Endothelial cell of hepatic sinusoid (primary cell): Measurements from ENCODE around the gene FDX2.
"Not testable (repeated sequence)": the region's sequence is repeated elsewhere in the genome, so short reads cannot be mapped to it uniquely, and the experiment has no call there.

Experiments used
- in situ Hi-C: cut with HindIII; loops from 2 replicates; pipeline ENCODE4 v1.10.0; 2017; ENCODE audit warnings: low sequenced_read_pairs

The FDX2 gene

DNA sequence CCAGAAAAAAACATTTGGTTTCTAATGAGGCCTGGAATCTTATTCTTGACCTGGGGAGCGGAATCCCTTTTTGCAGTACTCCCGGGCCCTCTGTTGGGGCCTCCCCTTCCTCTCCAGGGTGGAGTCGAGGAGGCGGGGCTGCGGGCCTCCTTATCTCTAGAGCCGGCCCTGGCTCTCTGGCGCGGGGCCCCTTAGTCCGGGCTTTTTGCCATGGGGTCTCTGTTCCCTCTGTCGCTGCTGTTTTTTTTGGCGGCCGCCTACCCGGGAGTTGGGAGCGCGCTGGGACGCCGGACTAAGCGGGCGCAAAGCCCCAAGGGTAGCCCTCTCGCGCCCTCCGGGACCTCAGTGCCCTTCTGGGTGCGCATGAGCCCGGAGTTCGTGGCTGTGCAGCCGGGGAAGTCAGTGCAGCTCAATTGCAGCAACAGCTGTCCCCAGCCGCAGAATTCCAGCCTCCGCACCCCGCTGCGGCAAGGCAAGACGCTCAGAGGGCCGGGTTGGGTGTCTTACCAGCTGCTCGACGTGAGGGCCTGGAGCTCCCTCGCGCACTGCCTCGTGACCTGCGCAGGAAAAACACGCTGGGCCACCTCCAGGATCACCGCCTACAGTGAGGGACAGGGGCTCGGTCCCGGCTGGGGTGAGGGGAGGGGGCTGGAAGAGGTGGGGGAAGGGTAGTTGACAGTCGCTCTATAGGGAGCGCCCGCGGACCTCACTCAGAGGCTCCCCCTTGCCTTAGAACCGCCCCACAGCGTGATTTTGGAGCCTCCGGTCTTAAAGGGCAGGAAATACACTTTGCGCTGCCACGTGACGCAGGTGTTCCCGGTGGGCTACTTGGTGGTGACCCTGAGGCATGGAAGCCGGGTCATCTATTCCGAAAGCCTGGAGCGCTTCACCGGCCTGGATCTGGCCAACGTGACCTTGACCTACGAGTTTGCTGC, 28.7 kb downstream of the FDX2 start, which contains the start of gene ICAM4:
Gene ICAM4, plus strand, starts transcription at position 153 of the 935 bp plus-strand sequence. Its CDS starts 58 bp downstream, at position 211.
- in situ Hi-C loops, result loop anchor here (5.0 kb wide), 2 partner anchors 70 to 115 kb away; partner anchors contain the start of gene CDC37

DNA sequence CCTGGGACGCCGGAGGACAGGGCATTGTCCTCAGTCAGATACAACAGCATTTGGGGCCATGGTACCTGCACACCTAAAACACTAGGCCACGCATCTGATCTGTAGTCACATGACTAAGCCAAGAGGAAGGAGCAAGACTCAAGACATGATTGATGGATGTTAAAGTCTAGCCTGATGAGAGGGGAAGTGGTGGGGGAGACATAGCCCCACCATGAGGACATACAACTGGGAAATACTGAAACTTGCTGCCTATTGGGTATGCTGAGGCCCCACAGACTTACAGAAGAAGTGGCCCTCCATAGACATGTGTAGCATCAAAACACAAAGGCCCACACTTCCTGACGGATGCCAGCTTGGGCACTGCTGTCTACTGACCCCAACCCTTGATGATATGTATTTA, 30.4 kb downstream of the FDX2 start:
- in situ Hi-C loops, result loop anchor here (5.0 kb wide), 2 partner anchors 72 to 117 kb away; partner anchors contain the start of gene CDC37

DNA sequence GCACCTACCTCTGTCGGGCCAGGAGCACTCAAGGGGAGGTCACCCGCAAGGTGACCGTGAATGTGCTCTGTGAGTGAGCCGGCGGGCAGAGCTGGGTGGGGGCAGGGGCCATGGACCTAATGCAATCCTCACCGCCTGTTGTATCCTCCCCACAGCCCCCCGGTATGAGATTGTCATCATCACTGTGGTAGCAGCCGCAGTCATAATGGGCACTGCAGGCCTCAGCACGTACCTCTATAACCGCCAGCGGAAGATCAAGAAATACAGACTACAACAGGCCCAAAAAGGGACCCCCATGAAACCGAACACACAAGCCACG, 30.9 kb downstream of the FDX2 start:
- in situ Hi-C loops, result loop anchor here (5.0 kb wide), 2 partner anchors 72 to 117 kb away; partner anchors contain the start of gene CDC37

DNA sequence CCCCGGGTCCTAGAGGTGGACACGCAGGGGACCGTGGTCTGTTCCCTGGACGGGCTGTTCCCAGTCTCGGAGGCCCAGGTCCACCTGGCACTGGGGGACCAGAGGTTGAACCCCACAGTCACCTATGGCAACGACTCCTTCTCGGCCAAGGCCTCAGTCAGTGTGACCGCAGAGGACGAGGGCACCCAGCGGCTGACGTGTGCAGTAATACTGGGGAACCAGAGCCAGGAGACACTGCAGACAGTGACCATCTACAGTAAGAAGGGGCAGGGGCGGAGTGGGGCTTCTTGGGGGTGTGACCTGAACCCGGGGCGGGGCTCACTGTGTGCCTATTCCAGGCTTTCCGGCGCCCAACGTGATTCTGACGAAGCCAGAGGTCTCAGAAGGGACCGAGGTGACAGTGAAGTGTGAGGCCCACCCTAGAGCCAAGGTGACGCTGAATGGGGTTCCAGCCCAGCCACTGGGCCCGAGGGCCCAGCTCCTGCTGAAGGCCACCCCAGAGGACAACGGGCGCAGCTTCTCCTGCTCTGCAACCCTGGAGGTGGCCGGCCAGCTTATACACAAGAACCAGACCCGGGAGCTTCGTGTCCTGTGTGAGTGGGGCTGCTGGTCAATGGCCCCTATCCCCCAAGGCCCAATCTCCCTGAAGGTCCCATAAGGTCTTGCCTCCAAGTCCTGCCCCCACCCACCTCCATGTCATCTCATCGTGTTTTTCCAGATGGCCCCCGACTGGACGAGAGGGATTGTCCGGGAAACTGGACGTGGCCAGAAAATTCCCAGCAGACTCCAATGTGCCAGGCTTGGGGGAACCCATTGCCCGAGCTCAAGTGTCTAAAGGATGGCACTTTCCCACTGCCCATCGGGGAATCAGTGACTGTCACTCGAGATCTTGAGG, 31.5 kb downstream of the FDX2 start:
- in situ Hi-C loops, result no loop called here

DNA sequence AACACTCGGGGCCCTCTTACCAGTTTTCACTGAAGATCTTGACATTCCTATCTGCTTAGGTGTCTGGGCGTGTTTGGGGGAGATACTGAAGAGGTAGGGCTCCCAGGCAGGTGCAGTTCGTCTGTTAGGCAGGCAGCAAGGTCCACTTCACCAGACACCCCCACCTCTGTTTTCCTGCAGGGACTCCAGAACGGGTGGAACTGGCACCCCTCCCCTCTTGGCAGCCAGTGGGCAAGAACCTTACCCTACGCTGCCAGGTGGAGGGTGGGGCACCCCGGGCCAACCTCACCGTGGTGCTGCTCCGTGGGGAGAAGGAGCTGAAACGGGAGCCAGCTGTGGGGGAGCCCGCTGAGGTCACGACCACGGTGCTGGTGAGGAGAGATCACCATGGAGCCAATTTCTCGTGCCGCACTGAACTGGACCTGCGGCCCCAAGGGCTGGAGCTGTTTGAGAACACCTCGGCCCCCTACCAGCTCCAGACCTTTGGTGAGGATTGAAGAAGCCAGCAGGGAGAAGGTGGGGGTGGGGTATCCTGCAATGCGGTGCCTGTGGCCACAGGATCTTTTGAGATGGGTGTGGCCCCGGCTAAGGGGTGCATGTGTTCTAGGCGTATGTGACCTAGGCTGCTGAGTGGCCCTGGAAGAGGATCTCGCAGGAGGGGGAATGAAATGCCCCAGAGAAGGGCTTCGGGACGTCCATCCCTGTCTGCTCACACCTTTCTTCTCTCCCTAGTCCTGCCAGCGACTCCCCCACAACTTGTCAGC, 32.3 kb downstream of the FDX2 start:
- in situ Hi-C loops, result no loop called here

DNA sequence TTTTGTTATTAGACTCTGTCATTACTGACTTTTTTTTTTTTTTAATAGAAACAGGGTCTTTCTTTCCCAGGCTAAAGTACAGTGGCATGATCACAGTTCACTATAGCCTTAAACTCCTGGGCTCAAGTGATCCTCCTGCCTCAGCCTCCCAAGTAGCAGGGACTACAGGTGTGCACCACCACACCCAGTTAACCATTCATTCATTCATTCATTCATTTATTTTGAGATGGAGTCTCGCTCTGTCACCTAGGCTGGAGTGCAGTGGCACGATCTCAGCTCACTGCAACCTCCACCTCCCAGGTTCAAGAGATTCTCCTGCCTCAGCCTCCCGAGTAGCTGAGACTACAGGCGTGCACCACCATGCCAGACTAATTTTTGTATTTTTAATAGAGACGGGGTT, 33.8 kb downstream of the FDX2 start:
- in situ Hi-C loops, result not testable (repeated sequence)

DNA sequence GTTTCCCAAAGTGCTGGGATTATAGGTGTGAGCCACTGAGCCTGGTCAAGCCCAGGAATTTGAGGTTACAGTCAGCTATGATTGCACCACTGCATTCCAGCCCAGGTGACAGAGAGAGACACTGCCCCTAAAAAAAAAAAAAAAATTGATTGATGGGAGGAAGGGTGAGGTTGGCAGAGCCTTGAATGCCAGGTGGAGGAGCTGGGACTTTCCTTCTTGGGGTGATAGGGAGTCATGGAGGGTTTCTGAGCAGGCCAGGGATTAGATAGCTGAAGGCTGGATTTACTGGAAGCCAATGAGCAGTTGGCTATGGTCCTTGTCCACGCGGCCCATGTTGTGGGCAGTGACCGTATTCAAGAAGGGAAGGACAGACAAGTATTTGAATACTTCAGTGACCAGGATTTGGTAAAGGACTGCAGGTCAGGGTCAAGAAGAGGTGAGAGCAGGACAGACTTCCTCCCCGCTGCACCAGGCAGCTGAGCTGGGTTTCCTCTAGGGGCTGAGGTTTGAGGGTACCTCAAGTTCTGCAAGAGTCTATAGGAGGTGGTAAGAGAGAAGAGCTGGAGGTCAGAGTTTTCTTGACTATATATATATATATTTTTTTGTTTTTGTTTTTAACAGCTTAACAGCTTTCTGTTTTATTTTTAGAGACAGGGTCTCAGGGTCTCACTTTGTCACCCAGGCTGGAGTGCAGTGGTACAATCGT, 35.9 kb downstream of the FDX2 start:
- in situ Hi-C loops, result no loop called here

DNA sequence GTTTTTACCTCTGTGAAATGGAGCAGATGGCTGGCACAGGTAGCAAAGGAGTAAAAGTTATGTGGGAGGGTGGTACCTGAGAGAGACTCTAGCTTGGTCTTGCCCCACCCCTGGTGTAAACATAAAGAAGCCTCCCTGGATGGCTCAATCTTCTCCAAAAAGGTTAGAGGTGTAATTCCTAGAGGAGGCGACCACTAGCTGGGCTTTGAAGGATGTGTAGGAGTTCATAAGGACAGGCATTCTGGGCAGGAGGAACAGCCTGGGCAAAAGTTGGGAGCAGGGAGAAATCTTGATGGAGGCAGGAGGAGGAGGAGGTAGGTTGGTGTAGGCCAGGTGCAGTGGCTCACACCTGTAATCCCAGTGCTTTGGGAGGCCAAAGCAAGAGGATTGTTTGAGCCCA, 36.9 kb downstream of the FDX2 start:
- in situ Hi-C loops, result no loop called here

DNA sequence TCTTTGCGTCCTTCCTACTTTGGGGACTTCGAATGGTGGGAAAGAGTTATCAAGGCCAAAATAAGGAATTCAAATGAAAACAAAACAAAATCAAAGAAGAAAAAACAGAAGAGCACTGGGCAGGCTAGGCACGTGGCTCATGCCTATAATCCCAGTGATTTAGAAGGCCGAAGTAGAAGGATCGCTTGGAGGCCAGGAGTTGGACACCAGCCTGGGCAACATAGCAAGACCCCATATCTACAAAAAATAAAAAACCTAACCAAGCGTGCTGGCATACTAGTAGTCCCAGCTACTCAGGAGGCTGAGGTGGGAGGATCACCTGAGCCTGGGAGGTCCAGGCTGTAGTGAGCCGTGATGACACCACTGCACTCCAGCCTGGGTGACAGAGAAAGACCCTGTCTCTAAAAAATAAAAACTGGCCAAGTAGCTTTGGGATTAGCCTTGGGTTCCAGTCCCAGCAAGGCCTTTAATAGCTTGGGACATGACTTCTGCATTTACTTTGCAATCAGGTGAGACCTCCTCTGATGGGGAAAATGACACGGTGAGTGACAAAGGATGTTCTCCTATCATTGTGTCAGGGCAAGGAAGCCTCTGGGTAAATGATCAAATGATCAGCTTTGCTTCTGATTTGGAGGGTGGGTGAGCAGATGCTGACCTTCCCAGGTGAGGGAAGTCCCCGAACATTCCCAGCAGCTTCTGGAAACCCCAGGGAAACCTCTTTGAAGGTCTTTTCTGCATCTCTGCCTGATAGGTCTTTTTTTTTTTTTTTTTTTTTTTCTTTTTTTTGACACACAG, 37.8 kb downstream of the FDX2 start:
- in situ Hi-C loops, result no loop called here

DNA sequence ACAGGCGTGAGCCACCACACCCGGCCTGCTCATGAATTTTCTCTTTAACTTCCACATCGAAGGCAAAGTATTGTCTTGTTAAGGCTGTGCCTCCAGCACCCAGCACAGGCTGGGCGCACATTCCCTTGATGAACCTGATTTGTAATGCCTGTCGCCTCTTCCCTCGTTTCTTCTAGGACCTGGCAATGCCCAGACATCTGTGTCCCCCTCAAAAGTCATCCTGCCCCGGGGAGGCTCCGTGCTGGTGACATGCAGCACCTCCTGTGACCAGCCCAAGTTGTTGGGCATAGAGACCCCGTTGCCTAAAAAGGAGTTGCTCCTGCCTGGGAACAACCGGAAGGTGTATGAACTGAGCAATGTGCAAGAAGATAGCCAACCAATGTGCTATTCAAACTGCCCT, 41.2 kb downstream of the FDX2 start:
- in situ Hi-C loops, result no loop called here

DNA sequence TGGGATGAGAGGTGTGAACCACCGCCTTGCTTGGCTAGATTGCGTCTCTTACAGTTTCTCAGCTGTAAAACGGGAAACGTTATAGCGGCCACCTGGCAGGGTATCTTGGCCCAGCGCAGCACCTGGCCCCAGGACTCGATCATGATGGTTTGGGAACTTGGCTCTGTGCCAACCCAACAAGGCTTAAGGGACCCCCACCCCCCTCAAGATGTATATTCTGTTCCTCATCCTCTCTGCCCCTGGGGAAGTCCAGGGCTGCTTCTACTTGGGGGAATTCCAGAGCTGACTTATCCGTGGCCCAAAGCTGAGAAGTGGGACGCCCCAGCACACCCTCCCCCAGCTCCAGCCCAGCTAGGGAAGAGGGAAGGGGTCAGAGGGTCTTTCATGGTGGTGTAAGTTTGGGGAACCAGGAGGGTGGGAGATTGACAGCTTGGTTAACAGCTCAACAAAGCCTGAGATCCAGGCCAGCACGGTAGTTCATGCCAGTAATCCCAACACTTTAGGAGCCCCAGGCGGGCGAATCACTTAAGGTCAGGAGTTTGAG, 44.2 kb downstream of the FDX2 start:
- in situ Hi-C loops, result no loop called here

DNA sequence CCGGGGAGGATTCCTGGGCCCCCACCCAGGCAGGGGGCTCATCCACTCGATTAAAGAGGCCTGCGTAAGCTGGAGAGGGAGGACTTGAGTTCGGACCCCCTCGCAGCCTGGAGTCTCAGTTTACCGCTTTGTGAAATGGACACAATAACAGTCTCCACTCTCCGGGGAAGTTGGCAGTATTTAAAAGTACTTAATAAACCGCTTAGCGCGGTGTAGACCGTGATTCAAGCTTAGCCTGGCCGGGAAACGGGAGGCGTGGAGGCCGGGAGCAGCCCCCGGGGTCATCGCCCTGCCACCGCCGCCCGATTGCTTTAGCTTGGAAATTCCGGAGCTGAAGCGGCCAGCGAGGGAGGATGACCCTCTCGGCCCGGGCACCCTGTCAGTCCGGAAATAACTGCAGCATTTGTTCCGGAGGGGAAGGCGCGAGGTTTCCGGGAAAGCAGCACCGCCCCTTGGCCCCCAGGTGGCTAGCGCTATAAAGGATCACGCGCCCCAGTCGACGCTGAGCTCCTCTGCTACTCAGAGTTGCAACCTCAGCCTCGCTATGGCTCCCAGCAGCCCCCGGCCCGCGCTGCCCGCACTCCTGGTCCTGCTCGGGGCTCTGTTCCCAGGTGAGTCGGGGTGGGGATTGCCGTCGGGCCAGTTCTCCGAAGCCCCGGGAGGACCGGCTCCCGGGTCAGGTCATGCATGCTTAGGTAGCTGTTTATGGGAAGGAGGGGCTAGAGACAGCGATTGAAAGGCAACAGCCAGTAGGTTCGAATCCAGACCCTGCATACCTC, 45.0 kb downstream of the FDX2 start, which contains the start of gene ICAM1:
Gene ICAM1, plus strand, starts transcription at position 505 of the 779 bp plus-strand sequence. Its CDS starts 40 bp downstream, at position 545.
- in situ Hi-C loops, result no loop called here

DNA sequence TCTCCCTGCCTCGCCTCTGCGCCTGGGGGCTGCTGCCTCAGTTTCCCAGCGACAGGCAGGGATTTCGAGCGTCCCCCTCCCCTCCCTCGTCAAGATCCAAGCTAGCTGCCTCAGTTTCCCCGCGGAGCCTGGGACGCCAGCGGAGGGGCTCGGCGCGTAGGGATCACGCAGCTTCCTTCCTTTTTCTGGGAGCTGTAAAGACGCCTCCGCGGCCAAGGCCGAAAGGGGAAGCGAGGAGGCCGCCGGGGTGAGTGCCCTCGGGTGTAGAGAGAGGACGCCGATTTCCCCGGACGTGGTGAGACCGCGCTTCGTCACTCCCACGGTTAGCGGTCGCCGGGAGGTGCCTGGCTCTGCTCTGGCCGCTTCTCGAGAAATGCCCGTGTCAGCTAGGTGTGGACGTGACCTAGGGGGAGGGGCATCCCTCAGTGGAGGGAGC, 45.6 kb downstream of the FDX2 start:
- in situ Hi-C loops, result no loop called here

DNA sequence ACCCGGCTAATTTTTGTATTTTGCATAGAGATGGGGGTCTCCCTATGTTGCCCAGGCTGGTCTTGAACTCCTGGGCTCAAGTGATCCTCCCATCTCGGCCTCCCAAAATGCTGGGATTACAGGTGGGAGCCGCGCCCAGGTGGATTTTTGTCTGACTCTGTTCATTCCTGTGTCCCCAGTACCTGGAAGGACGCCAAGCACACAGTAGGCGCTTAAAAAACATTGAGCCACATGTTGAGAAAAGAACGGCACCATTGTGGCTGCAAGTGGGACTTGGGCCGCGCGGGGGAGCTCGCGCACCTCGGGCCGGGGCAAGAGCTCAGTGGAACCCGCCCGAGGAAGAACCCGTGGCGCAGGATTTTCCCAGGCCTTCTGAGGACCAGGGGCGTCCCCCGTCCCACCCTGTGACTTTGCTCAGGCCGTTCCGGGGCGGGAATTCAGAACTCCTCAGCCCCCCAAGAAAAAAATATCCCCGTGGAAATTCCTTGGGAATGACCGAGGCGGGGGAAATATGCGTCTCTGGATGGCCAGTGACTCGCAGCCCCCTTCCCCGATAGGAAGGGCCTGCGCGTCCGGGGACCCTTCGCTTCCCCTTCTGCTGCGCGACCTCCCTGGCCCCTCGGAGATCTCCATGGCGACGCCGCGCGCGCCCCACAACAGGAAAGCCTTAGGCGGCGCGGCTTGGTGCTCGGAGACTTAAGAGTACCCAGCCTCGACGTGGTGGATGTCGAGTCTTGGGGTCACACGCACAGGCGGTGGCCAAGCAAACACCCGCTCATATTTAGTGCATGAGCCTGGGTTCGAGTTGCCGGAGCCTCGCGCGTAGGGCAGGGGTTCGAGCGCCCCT, 46.3 kb downstream of the FDX2 start:
- in situ Hi-C loops, result no loop called here

DNA sequence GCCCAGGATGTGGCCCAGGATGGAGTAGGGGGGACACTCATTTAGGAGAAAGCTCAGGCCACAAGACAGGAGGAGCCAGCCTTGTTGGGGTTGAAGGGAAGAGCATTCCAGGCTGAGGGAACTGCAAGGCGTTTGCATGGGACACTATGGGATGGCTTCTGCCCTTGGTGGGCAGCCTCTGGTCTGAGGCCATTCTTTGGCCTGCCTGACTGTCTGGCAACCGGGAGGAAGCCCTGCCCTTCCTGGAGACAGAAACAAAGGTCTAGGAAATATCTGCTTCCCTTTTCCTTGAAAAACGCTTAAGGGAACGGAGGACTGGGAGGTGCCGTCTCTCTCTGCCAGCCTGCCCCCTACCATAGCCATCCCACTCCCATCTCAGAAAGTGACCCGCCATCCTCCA, 47.7 kb downstream of the FDX2 start:
- in situ Hi-C loops, result no loop called here

DNA sequence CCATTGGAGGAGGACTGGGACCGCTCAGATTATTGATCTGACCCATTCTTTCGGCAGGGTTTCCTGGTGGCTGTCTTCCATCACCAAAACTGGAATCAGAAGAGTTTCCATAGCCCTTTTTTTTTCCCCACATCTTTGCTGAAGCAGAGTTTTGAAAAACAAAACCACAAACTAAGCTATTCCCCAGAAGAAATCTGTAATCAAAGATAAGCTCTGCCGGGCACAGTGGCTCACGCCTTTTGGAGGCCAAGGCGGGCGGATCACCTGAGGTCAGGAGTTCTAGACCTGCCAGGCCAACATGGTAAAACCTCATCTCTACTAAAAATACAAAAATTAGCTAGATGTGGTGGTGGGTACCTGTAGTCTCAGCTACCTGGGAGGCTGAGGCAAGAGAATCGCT, 49.1 kb downstream of the FDX2 start:
- in situ Hi-C loops, result no loop called here

DNA sequence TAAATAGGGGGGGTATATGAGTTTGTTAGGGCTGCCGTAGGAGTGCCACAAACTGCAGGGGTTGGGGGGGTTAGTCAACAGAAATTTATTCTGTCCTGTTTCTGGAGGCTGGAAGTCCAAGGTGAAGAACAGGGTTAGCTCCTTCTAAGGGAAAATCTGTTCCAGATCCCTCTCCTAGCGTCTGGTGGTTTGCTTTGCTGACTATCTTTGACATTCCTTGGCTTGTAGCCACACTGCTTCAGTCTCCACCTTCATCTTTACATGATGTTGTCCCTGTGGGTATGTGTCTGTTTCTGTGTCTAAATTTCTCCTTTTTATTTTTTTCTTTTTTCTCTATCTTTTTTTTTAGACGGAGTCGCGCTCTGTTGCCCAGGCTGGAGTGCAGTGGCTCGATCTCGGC, 53.0 kb downstream of the FDX2 start:
- in situ Hi-C loops, result no loop called here
